ENCODE data around the gene FLRT1. TPM values are rescaled to one million over a fixed set of nuclear protein-coding genes. Genes with fewer than 3 reads are reported as not detected.

Gene FLRT1
- total RNA-seq, 1 donor from 2014 or later, result not detected

- H3K4me3 ChIP-seq (ENCODE audit: low read depth, low read length), result no peak overlapping the region
- TF ChIP-seq, protein P1, sequence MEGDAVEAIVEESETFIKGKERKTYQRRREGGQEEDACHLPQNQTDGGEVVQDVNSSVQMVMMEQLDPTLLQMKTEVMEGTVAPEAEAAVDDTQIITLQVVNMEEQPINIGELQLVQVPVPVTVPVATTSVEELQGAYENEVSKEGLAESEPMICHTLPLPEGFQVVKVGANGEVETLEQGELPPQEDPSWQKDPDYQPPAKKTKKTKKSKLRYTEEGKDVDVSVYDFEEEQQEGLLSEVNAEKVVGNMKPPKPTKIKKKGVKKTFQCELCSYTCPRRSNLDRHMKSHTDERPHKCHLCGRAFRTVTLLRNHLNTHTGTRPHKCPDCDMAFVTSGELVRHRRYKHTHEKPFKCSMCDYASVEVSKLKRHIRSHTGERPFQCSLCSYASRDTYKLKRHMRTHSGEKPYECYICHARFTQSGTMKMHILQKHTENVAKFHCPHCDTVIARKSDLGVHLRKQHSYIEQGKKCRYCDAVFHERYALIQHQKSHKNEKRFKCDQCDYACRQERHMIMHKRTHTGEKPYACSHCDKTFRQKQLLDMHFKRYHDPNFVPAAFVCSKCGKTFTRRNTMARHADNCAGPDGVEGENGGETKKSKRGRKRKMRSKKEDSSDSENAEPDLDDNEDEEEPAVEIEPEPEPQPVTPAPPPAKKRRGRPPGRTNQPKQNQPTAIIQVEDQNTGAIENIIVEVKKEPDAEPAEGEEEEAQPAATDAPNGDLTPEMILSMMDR (conservative IDR thresholded peaks at IDR 0.05; ENCODE audit: low read depth, low read length), result no peak
- DNase-seq (ENCODE audit: low read depth), result no peak
Observed at GRCh38 chr11:64011371-64011770, 24.4 kb upstream of the FLRT1 start.

DNA sequence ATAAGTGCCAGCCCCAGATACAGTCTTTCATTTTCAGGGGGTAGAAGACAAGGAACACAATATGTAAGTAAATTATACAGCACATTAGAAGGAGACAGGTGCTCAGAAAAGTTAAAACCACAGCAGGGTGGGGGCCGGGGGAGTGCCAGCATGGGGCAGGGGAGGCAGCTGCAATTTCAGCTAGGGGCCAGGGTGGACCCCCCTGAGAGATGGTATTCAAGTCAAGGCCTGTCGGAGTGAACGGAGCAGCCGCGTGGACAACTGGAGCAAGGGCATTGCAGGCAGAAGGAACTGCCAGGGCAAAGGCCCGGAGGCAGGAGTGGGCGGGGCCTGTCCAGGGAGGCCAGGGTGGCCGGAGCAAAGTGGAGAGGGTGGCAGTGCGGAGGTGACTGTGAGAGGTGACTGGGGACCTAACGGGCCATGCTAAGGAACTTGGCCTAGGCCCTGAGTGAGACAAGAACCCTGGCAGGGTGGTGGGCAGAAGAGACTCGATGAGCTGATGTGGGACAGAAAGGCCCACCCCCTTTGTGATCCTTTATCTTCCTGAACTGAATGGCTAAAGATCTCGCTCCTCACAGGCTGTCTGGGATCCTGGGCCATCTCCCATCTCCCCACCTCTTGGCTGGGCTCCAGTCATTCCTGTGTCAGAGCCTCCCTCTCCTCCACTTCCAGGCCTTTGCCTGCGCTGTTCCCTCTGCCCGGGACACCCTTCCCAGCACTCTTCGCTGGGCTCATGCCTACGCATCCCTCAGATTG lies 22.4 kb upstream of the FLRT1 start:
- TF ChIP-seq, protein P1 (conservative IDR thresholded peaks at IDR 0.05; ENCODE audit: low read depth, low read length), result no peak
- H3K4me3 ChIP-seq (ENCODE audit: low read depth, low read length), result no peak overlapping the region
- no peak for DNase-seq (ENCODE audit: low read depth)

- H3K4me3 ChIP-seq (ENCODE audit: low read depth, low read length), result no peak overlapping the region
- TF ChIP-seq, protein P1 (conservative IDR thresholded peaks at IDR 0.05; ENCODE audit: low read depth, low read length), result no peak
- no peak for DNase-seq (ENCODE audit: low read depth)
Observed at GRCh38 chr11:64014356-64014755, 21.4 kb upstream of the FLRT1 start.

GRCh38 chr11:64015510-64015909 lies 20.2 kb upstream of the FLRT1 start:
- no peak overlapping the region for H3K4me3 ChIP-seq (ENCODE audit: low read depth, low read length)
- TF ChIP-seq, protein P1 (conservative IDR thresholded peaks at IDR 0.05; ENCODE audit: low read depth, low read length), result no peak
- DNase-seq (ENCODE audit: low read depth), result no peak

- no peak for DNase-seq (ENCODE audit: low read depth)
- no peak overlapping the region for H3K4me3 ChIP-seq (ENCODE audit: low read depth, low read length)
- TF ChIP-seq, protein P1 (conservative IDR thresholded peaks at IDR 0.05; ENCODE audit: low read depth, low read length), result no peak
Observed at GRCh38 chr11:64015935-64016845, 19.5 kb upstream of the FLRT1 start.

- TF ChIP-seq, protein P1 (conservative IDR thresholded peaks at IDR 0.05; ENCODE audit: low read depth, low read length), result no peak
- no peak for DNase-seq (ENCODE audit: low read depth)
- H3K4me3 ChIP-seq (ENCODE audit: low read depth, low read length), result no peak overlapping the region
Observed at GRCh38 chr11:64017945-64018224, 17.8 kb upstream of the FLRT1 start.

Measured in epithelial cell of proximal tubule (primary cell).